ENCODE measurements around the gene OPRM1.

The OPRM1 gene

DNA sequence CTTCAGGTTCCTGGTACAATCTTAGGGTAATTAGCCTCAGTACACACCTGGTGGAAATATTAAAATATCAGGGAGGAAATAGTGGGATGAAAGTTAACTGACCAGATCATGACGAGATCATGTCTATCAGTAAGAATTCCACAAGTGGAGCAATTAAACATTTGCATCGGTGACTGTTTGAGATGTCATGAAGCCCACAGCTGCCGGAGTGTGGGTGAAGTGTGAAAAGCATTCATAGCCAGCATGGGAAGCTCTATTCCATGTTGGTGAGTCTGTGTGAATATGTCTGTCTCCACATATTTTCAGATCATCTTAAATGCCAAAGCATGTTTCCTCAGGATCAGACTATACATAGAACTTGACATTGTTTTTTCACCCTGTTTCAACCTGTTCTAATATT is 174.7 kb downstream of the OPRM1 start:
- Histone ChIP-seq H3K4me2 (ENCODE audit: low read length) (no peak overlapping the region), H2AFZ (ENCODE audit: low read depth, low read length) (no peak overlapping the region), H3K79me2 (ENCODE audit: low read length) (no peaks in the 10 kb centered on the region), H3K27ac (ENCODE audit: low read length) (no peak overlapping the region), H3K27me3 (ENCODE audit: low read depth, low read length) (0 out of 2 replicates have a peak, but pooled peaks cover 5% of the 10 kb centered on the region), H4K20me1 (ENCODE audit: insufficient read depth, low read length) (no peaks in the 10 kb centered on the region), H3K4me1 (ENCODE audit: low read length) (no peaks in the 10 kb centered on the region), H3K9ac (ENCODE audit: low read length) (no peak overlapping the region), H3K9me3 (ENCODE audit: insufficient read depth, low read length) (no peaks in the 10 kb centered on the region), H3K4me3 (ENCODE audit: low read length) (no peak overlapping the region), H3K36me3 (replicated peaks; ENCODE audit: low read depth, low read length) (no peaks in the 10 kb centered on the region)
- TF ChIP-seq, protein P1, sequence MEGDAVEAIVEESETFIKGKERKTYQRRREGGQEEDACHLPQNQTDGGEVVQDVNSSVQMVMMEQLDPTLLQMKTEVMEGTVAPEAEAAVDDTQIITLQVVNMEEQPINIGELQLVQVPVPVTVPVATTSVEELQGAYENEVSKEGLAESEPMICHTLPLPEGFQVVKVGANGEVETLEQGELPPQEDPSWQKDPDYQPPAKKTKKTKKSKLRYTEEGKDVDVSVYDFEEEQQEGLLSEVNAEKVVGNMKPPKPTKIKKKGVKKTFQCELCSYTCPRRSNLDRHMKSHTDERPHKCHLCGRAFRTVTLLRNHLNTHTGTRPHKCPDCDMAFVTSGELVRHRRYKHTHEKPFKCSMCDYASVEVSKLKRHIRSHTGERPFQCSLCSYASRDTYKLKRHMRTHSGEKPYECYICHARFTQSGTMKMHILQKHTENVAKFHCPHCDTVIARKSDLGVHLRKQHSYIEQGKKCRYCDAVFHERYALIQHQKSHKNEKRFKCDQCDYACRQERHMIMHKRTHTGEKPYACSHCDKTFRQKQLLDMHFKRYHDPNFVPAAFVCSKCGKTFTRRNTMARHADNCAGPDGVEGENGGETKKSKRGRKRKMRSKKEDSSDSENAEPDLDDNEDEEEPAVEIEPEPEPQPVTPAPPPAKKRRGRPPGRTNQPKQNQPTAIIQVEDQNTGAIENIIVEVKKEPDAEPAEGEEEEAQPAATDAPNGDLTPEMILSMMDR (IDR thresholded peaks at IDR 0.05; ENCODE audit: low read depth, low read length): no peak
- no peak for TF ChIP-seq EZH2phosphoT487 (IDR thresholded peaks at IDR 0.05; ENCODE audit: low read depth)

DNA sequence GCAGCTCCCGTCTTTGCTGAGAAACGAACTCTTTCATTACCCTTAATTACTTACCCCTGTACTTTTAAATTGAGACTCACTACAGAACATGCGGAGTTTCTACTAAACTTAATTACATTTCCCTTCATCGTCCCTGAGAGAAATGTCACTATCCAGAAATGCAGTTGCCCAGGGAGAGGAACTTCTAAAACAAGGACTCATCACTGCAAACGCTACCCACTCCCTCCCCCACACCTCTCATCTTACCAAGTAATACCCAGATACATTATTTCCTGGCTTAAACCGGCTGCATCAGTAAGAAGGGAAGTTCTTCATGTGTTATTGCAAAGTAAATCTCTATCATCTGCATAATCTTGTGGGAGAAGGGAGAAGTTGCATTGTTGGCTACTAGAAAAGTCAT is 179.3 kb downstream of the OPRM1 start:
- Histone ChIP-seq H3K4me2 (ENCODE audit: low read length) (no peak overlapping the region), H3K27ac (ENCODE audit: low read length) (no peak overlapping the region), H3K4me1 (ENCODE audit: low read length) (no peaks in the 10 kb centered on the region)

DNA sequence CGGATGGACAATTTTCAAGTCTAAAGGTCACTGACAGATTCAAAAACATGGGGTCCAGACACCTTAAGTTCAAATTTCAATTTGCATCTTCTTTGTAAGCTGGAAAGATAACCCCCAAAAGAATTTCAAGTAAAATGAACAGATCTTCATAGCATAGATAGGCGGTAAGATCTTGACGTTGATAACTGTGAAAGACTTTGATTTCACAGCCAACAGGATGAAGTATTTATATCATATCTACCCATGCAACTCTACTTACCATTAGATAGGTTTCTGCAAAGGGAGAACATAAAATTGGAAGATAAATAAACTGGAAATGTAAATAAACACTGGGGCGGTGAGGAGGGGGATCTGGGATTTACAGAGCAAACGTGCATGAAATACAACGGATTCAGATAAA is 179.7 kb downstream of the OPRM1 start:
- Histone ChIP-seq H3K4me1 (ENCODE audit: low read length) (no peaks in the 10 kb centered on the region), H3K9me3 (ENCODE audit: insufficient read depth, low read length) (no peaks in the 10 kb centered on the region), H4K20me1 (ENCODE audit: insufficient read depth, low read length) (no peaks in the 10 kb centered on the region), H3K4me2 (ENCODE audit: low read length) (no peak overlapping the region), H3K36me3 (replicated peaks; ENCODE audit: low read depth, low read length) (no peaks in the 10 kb centered on the region), H3K27ac (ENCODE audit: low read length) (no peak overlapping the region), H3K4me3 (ENCODE audit: low read length) (no peak overlapping the region), H2AFZ (ENCODE audit: low read depth, low read length) (no peak overlapping the region), H3K27me3 (ENCODE audit: low read depth, low read length) (peaks cover 12% of the 10 kb centered on the region; the same call in 1 of the 2 replicates), H3K79me2 (ENCODE audit: low read length) (no peaks in the 10 kb centered on the region), H3K9ac (ENCODE audit: low read length) (no peak overlapping the region)
- TF ChIP-seq, protein P1 (IDR thresholded peaks at IDR 0.05; ENCODE audit: low read depth, low read length): no peak
- TF ChIP-seq EZH2phosphoT487 (IDR thresholded peaks at IDR 0.05; ENCODE audit: low read depth): no peak

More for the DNA sequence above, 179.3 kb downstream of the OPRM1 start:
- Histone ChIP-seq H3K36me3 (replicated peaks; ENCODE audit: low read depth, low read length) (no peaks in the 10 kb centered on the region), H4K20me1 (ENCODE audit: insufficient read depth, low read length) (no peaks in the 10 kb centered on the region), H3K27me3 (ENCODE audit: low read depth, low read length) (peaks cover 12% of the 10 kb centered on the region; the same call in 1 of the 2 replicates), H3K79me2 (ENCODE audit: low read length) (no peaks in the 10 kb centered on the region), H2AFZ (ENCODE audit: low read depth, low read length) (no peak overlapping the region), H3K9me3 (ENCODE audit: insufficient read depth, low read length) (no peaks in the 10 kb centered on the region), H3K9ac (ENCODE audit: low read length) (no peak overlapping the region), H3K4me3 (ENCODE audit: low read length) (no peak overlapping the region)
- TF ChIP-seq, protein P1 (IDR thresholded peaks at IDR 0.05; ENCODE audit: low read depth, low read length): no peak
- TF ChIP-seq EZH2phosphoT487 (IDR thresholded peaks at IDR 0.05; ENCODE audit: low read depth): no peak

DNA sequence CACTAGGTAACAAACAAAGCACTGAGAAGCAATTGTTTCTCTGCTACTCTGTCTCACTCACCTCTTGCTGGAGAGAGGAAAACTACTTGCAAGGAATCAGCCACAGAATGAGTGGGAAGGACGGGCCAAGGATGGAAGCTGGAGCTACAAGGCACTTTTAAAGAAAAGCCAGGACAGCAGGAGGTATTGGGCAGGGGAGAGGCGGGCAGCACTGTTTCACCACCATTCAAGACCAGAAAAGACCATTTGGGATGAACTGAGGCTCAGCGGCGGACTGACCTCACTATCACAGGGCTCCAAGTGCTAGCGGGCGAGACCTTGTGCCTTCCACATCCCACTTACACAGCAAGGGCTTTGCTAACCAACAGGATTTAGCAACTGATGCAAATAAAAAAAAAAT is 180.2 kb downstream of the OPRM1 start:
- Histone ChIP-seq H4K20me1 (ENCODE audit: insufficient read depth, low read length) (no peaks in the 10 kb centered on the region), H3K9me3 (ENCODE audit: insufficient read depth, low read length) (no peaks in the 10 kb centered on the region), H3K4me1 (ENCODE audit: low read length) (no peaks in the 10 kb centered on the region), H3K79me2 (ENCODE audit: low read length) (no peaks in the 10 kb centered on the region), H2AFZ (ENCODE audit: low read depth, low read length) (no peak overlapping the region), H3K4me3 (ENCODE audit: low read length) (no peak overlapping the region), H3K36me3 (replicated peaks; ENCODE audit: low read depth, low read length) (no peaks in the 10 kb centered on the region), H3K4me2 (ENCODE audit: low read length) (no peak overlapping the region), H3K9ac (ENCODE audit: low read length) (no peak overlapping the region), H3K27me3 (ENCODE audit: low read depth, low read length) (peaks cover 12% of the 10 kb centered on the region; the same call in 1 of the 2 replicates), H3K27ac (ENCODE audit: low read length) (no peak overlapping the region)
- TF ChIP-seq, protein P1 (IDR thresholded peaks at IDR 0.05; ENCODE audit: low read depth, low read length): no peak
- no peak for TF ChIP-seq EZH2phosphoT487 (IDR thresholded peaks at IDR 0.05; ENCODE audit: low read depth)

All from OCI-LY3 (cell line).